ENCODE measurements around the gene WDCP.
"Not testable (repeated sequence)": the region's sequence is repeated elsewhere in the genome, so short reads cannot be mapped to it uniquely, and the experiment has no call there.

WDCP gene, protein sequence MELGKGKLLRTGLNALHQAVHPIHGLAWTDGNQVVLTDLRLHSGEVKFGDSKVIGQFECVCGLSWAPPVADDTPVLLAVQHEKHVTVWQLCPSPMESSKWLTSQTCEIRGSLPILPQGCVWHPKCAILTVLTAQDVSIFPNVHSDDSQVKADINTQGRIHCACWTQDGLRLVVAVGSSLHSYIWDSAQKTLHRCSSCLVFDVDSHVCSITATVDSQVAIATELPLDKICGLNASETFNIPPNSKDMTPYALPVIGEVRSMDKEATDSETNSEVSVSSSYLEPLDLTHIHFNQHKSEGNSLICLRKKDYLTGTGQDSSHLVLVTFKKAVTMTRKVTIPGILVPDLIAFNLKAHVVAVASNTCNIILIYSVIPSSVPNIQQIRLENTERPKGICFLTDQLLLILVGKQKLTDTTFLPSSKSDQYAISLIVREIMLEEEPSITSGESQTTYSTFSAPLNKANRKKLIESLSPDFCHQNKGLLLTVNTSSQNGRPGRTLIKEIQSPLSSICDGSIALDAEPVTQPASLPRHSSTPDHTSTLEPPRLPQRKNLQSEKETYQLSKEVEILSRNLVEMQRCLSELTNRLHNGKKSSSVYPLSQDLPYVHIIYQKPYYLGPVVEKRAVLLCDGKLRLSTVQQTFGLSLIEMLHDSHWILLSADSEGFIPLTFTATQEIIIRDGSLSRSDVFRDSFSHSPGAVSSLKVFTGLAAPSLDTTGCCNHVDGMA

DNA sequence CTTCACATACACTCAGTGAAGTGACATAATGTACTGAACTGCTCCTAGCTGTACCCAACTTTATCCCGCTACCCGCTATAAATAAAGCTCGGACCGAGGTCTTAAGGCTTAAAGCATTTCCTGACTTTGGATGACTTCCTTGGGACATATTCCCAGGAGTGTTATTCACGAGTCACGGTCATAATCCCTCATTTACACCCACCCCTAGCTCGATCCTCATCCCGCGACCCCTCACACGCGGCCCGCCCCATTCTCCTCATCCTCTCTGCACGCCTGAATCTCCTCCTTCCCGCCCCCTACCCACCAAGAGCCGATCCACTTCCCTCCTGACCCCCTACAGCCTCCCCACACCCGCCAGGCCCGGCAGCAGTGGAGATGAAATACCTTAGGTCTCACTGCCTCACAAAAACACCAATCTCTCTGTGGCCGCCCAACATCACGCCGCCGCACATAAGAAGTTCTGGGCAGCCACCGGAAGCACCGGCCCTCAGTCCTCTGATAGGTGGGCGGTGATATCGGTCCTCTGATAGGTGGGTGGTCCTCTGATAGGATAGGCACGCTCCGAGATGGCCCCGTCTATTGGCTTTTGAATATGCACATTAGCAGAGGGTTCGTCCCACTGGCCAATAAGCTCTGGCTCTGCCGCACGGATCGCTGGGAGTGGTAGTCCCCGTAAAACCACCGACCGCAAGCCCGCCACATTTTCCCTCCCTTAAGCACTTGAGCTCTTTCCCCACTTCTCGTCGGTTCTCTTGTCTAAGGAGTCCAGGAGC, at the start of gene WDCP:
Gene WDCP (minus strand): TSS at position 462 of the 773 bp plus-strand sequence. CDS start 7,897 bp downstream, outside the sequence.
- TF ChIP-seq, protein P1, sequence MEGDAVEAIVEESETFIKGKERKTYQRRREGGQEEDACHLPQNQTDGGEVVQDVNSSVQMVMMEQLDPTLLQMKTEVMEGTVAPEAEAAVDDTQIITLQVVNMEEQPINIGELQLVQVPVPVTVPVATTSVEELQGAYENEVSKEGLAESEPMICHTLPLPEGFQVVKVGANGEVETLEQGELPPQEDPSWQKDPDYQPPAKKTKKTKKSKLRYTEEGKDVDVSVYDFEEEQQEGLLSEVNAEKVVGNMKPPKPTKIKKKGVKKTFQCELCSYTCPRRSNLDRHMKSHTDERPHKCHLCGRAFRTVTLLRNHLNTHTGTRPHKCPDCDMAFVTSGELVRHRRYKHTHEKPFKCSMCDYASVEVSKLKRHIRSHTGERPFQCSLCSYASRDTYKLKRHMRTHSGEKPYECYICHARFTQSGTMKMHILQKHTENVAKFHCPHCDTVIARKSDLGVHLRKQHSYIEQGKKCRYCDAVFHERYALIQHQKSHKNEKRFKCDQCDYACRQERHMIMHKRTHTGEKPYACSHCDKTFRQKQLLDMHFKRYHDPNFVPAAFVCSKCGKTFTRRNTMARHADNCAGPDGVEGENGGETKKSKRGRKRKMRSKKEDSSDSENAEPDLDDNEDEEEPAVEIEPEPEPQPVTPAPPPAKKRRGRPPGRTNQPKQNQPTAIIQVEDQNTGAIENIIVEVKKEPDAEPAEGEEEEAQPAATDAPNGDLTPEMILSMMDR (IDR thresholded peaks at IDR 0.05): no peak
- H3K27ac ChIP-seq: no peak within 1 kb of the TSS
- peaks cover 29 to 31% of the 10 kb centered on the region in 2 experiments for H3K4me1 ChIP-seq (ENCODE audit: control insufficient read depth in 1 of 2, insufficient read depth in 1 of 2, low read depth in 1 of 2, low read length in 1 of 2)
- H3K4me3 ChIP-seq (ENCODE audit: low read depth in 1 of 2, low read length in 1 of 2): peak within 1 kb of the TSS; percentile 62
- peaks cover 60% of the 10 kb centered on the region for H3K27me3 ChIP-seq
- no peaks in the 10 kb centered on the region for H3K36me3 ChIP-seq
- H3K9me3 ChIP-seq: no peaks in the 10 kb centered on the region

DNA sequence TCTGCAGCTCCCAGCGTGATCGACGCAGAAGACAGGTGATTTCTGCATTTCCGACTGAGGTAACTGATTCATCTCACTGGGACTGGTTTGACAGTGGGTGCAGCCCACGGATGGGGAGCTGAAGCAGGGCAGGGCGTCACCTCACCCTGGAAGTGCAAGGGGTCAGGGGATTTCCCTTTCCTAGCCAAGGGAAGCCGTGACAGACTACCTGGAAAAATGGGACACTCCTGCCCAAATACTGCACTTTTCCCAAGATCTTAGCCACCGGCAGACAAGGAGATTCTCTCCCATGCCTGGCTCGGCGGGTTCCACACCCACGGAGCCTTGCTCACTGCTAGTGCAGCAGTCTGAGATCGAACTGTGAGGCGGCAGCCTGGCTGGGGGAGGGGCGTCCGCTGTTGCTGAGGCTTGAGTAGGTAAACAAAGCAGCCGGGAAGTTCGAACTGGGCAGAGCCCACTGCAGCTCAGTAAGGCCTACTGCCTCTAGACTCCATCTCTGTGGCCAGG, 48.0 kb upstream of the WDCP start:
- not testable (repeated sequence) for H3K27ac ChIP-seq; H3K27me3 ChIP-seq; H3K4me3 ChIP-seq (ENCODE audit: low read depth in 1 of 2, low read length in 1 of 2); H3K9me3 ChIP-seq; H3K4me1 ChIP-seq (ENCODE audit: control insufficient read depth in 1 of 2, insufficient read depth in 1 of 2, low read depth in 1 of 2, low read length in 1 of 2)
- H3K36me3 ChIP-seq: peaks cover 23% of the 10 kb centered on the region

DNA sequence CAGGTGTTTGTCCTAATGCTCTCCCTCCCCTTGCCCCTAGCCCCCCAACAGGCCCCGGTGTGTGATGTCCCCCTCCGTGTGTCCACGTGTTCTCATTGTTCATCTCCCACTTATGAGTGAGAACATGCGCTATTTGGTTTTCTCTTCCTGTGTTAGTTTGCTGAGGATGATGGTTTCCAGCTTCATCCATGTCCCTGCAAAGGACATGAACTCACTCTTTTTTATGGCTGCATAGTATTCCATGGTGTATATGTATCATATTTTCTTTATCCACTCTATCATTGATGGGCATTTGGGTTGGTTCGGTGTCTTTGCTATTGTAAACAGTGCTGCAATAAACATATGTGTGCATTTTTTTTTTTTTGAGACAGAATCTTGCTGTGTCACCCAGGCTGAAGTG, 46.1 kb upstream of the WDCP start:
- H3K9me3 ChIP-seq; H3K27me3 ChIP-seq; H3K4me3 ChIP-seq (ENCODE audit: low read depth in 1 of 2, low read length in 1 of 2); H3K27ac ChIP-seq: not testable (repeated sequence)
- Histone ChIP-seq H3K4me1 (ENCODE audit: control insufficient read depth in 1 of 2, insufficient read depth in 1 of 2, low read depth in 1 of 2, low read length in 1 of 2) (peaks cover 10 to 11% of the 10 kb centered on the region in 2 experiments), H3K36me3 (peaks cover 31% of the 10 kb centered on the region)

DNA sequence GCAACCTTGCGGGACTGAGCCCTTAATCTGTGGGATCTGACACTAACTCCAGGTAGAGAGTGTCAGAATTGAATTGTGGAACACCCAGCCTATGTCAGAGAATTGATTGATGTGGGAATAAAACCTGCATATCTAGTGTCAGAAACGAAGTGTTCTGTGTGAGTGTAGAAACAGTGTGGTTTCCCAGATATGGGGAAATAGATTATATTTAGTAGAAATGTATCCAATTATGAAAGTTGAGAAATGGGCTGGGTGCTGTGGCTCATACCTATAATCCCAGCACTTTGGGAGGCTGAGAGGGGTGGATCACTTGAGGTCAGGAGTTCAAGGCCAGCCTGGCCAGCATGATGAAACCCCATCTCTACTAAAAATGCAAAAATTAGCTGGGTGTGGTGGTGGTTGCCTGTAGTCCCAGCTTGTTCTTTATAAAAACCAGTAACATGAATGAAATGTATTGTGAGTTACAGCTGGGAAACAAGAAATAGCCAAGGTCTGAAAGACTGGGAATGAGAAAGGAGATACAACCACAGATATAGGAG, 41.7 kb upstream of the WDCP start:
- peaks cover 20% of the 10 kb centered on the region for H3K36me3 ChIP-seq
- peak overlapping the region; percentile 9 for H3K27ac ChIP-seq

DNA sequence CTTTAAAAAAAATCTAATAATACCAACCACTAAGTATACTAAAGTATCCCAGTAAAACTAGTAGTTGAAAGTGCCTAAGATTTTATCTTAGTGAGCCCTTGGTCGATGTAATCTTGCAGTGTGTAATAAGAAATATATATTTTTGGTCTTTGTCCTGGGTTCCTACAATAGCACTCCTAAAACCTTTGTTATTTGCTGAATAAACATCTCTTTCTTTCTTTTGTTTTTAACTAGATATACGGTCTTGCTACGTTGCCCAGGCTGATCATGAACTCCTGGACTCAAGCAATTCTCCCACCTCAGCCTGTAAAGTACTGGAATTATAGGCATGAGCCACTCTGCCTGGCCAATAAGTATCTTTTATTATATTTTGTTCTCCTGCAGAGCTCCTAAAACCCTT, 39.8 kb upstream of the WDCP start:
- H3K9me3 ChIP-seq: no peaks in the 10 kb centered on the region
- TF ChIP-seq, protein P1 (IDR thresholded peaks at IDR 0.05): no peak
- H3K27ac ChIP-seq: no peak overlapping the region
- peaks cover 25% of the 10 kb centered on the region for H3K36me3 ChIP-seq
- H3K27me3 ChIP-seq: no peaks in the 10 kb centered on the region
- no peak overlapping the region for H3K4me3 ChIP-seq (ENCODE audit: low read depth in 1 of 2, low read length in 1 of 2)
- H3K4me1 ChIP-seq (ENCODE audit: control insufficient read depth in 1 of 2, insufficient read depth in 1 of 2, low read depth in 1 of 2, low read length in 1 of 2): peaks cover 48 to 51% of the 10 kb centered on the region in 2 experiments

More for the DNA sequence above, 41.7 kb upstream of the WDCP start:
- H3K4me3 ChIP-seq (ENCODE audit: low read depth in 1 of 2, low read length in 1 of 2): no peak overlapping the region
- peaks cover 30 to 33% of the 10 kb centered on the region in 2 experiments for H3K4me1 ChIP-seq (ENCODE audit: control insufficient read depth in 1 of 2, insufficient read depth in 1 of 2, low read depth in 1 of 2, low read length in 1 of 2)
- no peaks in the 10 kb centered on the region for H3K9me3 ChIP-seq
- TF ChIP-seq, protein P1 (IDR thresholded peaks at IDR 0.05): no peak
- H3K27me3 ChIP-seq: no peaks in the 10 kb centered on the region

DNA sequence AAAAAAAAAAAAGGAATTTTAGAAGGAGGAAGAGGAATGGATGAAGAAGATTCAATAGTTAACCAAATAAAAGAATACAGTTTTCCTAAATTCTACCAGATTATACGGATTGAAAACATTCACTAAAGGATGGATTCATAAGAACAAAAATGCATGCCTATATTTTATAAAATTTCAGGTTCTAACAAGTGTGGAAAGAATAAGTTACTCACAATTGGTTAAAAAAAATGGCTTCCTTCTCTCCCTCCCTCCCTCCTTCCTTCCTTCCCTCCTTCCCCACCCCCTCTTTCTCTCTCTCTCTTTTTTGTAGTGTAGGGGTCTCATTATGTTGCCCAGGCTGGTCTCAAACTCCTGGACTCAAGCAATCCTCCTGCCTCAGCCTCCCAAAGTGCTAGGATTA, 39.0 kb upstream of the WDCP start:
- Histone ChIP-seq H3K27ac (no peak overlapping the region), H3K27me3 (no peaks in the 10 kb centered on the region), H3K36me3 (peaks cover 25% of the 10 kb centered on the region), H3K4me3 (ENCODE audit: low read depth in 1 of 2, low read length in 1 of 2) (no peak overlapping the region), H3K9me3 (no peaks in the 10 kb centered on the region), H3K4me1 (ENCODE audit: control insufficient read depth in 1 of 2, insufficient read depth in 1 of 2, low read depth in 1 of 2, low read length in 1 of 2) (peaks cover 56 to 59% of the 10 kb centered on the region in 2 experiments)
- TF ChIP-seq, protein P1 (IDR thresholded peaks at IDR 0.05): no peak
